Osteoblast (primary cell): ENCODE measurements around the gene MAPKAPK2. TPM values are rescaled to one million over a fixed set of nuclear protein-coding genes. Genes with fewer than 3 reads are reported as not detected.

ENCODE experiments used
- DNase-seq: peaks from one replicate; pipeline ENCODE4 v3.0.0; 2011; ENCODE audit warnings: low spot score, mixed read lengths; ENCODE audit not compliant: insufficient read length; ENCODE audit errors: missing footprints
- H2AFZ ChIP-seq: 2 replicates; pipeline ENCODE4 v1.6.0; 2011; ENCODE audit warnings: mild to moderate bottlenecking, low read length
- H3K27ac ChIP-seq: 2 replicates; pipeline ENCODE4 v1.5.1; 2011; ENCODE audit warnings: mild to moderate bottlenecking, low read depth, low read length, moderate library complexity
- H3K27me3 ChIP-seq: 2 replicates; pipeline ENCODE4 v1.6.0; 2012; ENCODE audit warnings: mild to moderate bottlenecking, control low read depth, inconsistent platforms, low read length, moderate library complexity; ENCODE audit not compliant: insufficient read depth
- H3K36me3 ChIP-seq: 2 replicates; pipeline ENCODE4 v1.5.1; 2011; ENCODE audit warnings: mild to moderate bottlenecking, low read length, control low read depth, moderate library complexity; ENCODE audit not compliant: insufficient read depth
- H3K4me1 ChIP-seq: 2 replicates; pipeline ENCODE4 v1.5.1; 2011; ENCODE audit warnings: mild to moderate bottlenecking, low read length, control low read depth, moderate library complexity; ENCODE audit not compliant: insufficient read depth
- H3K4me2 ChIP-seq: 2 replicates; pipeline ENCODE4 v1.6.0; 2011; ENCODE audit warnings: mild to moderate bottlenecking, low read length; ENCODE audit not compliant: insufficient read depth
- H3K4me3 ChIP-seq: fragments of 200-600 bp; sonication (generic); 3 replicates; pipeline ENCODE4 v1.5.1; 2012; ENCODE audit warnings: mild to moderate bottlenecking, low read length, inconsistent platforms; ENCODE audit not compliant: insufficient read depth
- H3K79me2 ChIP-seq: 2 replicates; pipeline ENCODE4 v1.6.0; 2012; ENCODE audit warnings: mild to moderate bottlenecking, low read length, control low read depth, inconsistent platforms; ENCODE audit not compliant: insufficient read depth
- H3K9me3 ChIP-seq: 2 replicates; pipeline ENCODE4 v1.5.1; 2011; ENCODE audit warnings: low read depth, low read length, control low read depth
- H4K20me1 ChIP-seq: 2 replicates; pipeline ENCODE4 v1.6.0; 2012; ENCODE audit warnings: mild to moderate bottlenecking, low read length, control low read depth; ENCODE audit not compliant: insufficient read depth
- CTCF ChIP-seq: IDR thresholded peaks from 2 replicates; pipeline ENCODE4 v1.5.1; 2011; ENCODE audit warnings: mild to moderate bottlenecking, low read depth, low read length, moderate library complexity; ENCODE audit errors: extremely low read depth
- total RNA-seq: library from RNA; depleted of rRNA; stranded (reverse); fragments of >200 nt; gene quantifications from 2 replicates; pipeline ENCODE4 v1.2.3, GENCODE V29; 2012

MAPKAPK2 gene
- total RNA-seq, 1 donor, result 38.0 TPM

DNA sequence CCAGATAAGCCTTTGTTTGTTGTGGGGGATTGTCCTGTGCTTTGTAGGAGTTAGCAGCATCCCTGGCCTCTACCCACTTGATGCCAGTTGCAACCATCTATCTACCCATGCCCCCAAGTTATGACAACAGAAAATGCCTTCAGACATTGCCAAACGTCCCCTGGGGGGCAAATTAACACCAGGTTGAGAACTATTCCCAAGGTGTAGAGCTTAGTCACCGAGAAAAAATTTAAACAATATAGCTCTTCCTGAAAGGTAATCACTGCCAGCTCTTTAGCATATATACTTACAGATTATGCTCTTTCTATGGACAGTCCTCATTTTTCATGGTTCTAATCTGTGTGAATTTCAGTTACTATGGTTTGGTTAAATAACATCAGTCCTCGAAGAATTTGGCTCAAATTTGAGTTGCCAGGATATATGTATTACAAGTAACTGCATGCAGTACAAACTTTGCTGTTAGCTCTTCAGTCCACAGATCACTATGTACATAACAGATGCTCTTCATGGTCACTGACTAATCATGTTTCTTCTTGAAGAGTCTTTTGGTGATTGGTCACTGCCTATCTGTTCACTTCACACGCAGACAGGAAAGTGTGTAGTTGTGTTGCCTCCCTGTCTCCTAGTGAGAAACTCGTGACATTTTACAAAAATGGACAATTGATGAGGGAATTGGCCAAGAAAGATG, 25.2 kb downstream of the MAPKAPK2 start:
- DNase-seq, result no peak

GRCh38 chr1:206710460-206710823, 25.7 kb downstream of the MAPKAPK2 start:
- Histone ChIP-seq H3K4me1 (peaks cover 69% of the 10 kb centered on the region), H4K20me1 (peaks cover 64% of the 10 kb centered on the region), H2AFZ (no peak overlapping the region), H3K4me3 (no peak overlapping the region), H3K27ac (peak overlapping the region; percentile 69), H3K9me3 (no peaks in the 10 kb centered on the region), H3K27me3 (no peaks in the 10 kb centered on the region), H3K36me3 (no peaks in the 10 kb centered on the region), H3K4me2 (no peak overlapping the region), H3K79me2 (peaks cover 99% of the 10 kb centered on the region)
- TF ChIP-seq CTCF, result no peak
- DNase-seq, result no peak

More for the DNA sequence above, 25.2 kb downstream of the MAPKAPK2 start:
- peaks cover 71% of the 10 kb centered on the region for H3K4me1 ChIP-seq
- no peak overlapping the region for H3K4me2 ChIP-seq
- no peak overlapping the region for H3K4me3 ChIP-seq
- H3K27ac ChIP-seq, result peak overlapping the region; percentile 72
- H3K9me3 ChIP-seq, result no peaks in the 10 kb centered on the region
- no peaks in the 10 kb centered on the region for H3K27me3 ChIP-seq
- peaks cover 64% of the 10 kb centered on the region for H4K20me1 ChIP-seq
- no peak for TF ChIP-seq CTCF
- no peaks in the 10 kb centered on the region for H3K36me3 ChIP-seq
- H3K79me2 ChIP-seq, result peaks cover 99% of the 10 kb centered on the region
- H2AFZ ChIP-seq, result no peak overlapping the region

- peaks cover 69% of the 10 kb centered on the region for H4K20me1 ChIP-seq
- peaks cover 51% of the 10 kb centered on the region for H3K4me1 ChIP-seq
- H3K79me2 ChIP-seq, result peaks cover 100% of the 10 kb centered on the region
- H2AFZ ChIP-seq, result no peak overlapping the region
- TF ChIP-seq CTCF, result no peak
- no peaks in the 10 kb centered on the region for H3K27me3 ChIP-seq
- no peak overlapping the region for H3K4me3 ChIP-seq
- H3K36me3 ChIP-seq, result no peaks in the 10 kb centered on the region
- H3K27ac ChIP-seq, result peak overlapping the region; percentile 48
- no peak overlapping the region for H3K4me2 ChIP-seq
- DNase-seq, result no peak
- H3K9me3 ChIP-seq, result no peaks in the 10 kb centered on the region
Measured at GRCh38 chr1:206713070-206713469, 28.4 kb downstream of the MAPKAPK2 start.

GRCh38 chr1:206713910-206714312, 29.2 kb downstream of the MAPKAPK2 start:
- H3K4me2 ChIP-seq, result no peak overlapping the region
- no peaks in the 10 kb centered on the region for H3K9me3 ChIP-seq
- no peaks in the 10 kb centered on the region for H3K27me3 ChIP-seq
- H3K27ac ChIP-seq, result peak overlapping the region; percentile 48
- H3K36me3 ChIP-seq, result no peaks in the 10 kb centered on the region
- no peak for TF ChIP-seq CTCF
- H3K4me3 ChIP-seq, result no peak overlapping the region
- H3K4me1 ChIP-seq, result peaks cover 47% of the 10 kb centered on the region
- H3K79me2 ChIP-seq, result peaks cover 100% of the 10 kb centered on the region
- H2AFZ ChIP-seq, result no peak overlapping the region
- no peak for DNase-seq
- H4K20me1 ChIP-seq, result peaks cover 68% of the 10 kb centered on the region
